H1 (cell line): ENCODE data around the gene IL37.

Experiments used
- EP300 ChIP-seq, 2 experiments: IDR thresholded peaks; 1 replicate in 1 of 2; 2 replicates in 1 of 2; pipeline ENCODE4 v1.6.1; 2011 to 2012; ENCODE audit warnings: low read depth in 2 of 2, low read length in 2 of 2, mild to moderate bottlenecking in 2 of 2, borderline replicate concordance in 1 of 2, inconsistent platforms in 1 of 2, moderate library complexity in 1 of 2
- HDAC2 ChIP-seq, 2 experiments: fragments of 300-600 bp in 1 of 2; sonication (generic) in 1 of 2; IDR thresholded peaks; 2 replicates each; pipeline ENCODE4 v1.6.1; 2011 to 2012; ENCODE audit warnings: low read depth in 2 of 2, low read length in 2 of 2, mild to moderate bottlenecking in 2 of 2, moderate library complexity in 2 of 2, borderline replicate concordance in 1 of 2, inconsistent platforms in 1 of 2
- KDM1A ChIP-seq: fragments of 200-600, 300-600 bp; sonication (generic); IDR thresholded peaks from 2 replicates; pipeline ENCODE4 v1.7.1; 2016; ENCODE audit warnings: mild to moderate bottlenecking, low read length, borderline replicate concordance
- POLR2A ChIP-seq, 2 experiments: IDR thresholded peaks; 1 replicate in 1 of 2; 2 replicates in 1 of 2; pipeline ENCODE4 v1.6.1; 2011; ENCODE audit warnings: low read depth in 2 of 2, low read length in 2 of 2, mild to moderate bottlenecking in 2 of 2; ENCODE audit errors: control extremely low read depth in 1 of 2
- RAD21 ChIP-seq, 2 experiments: IDR thresholded peaks in 1 of 2; conservative IDR thresholded peaks in 1 of 2; 2 replicates each; pipeline ENCODE4 v1.6.1; 2011; ENCODE audit warnings: low read depth in 2 of 2, low read length in 2 of 2, improper control_type of control experiment in 1 of 2, inconsistent platforms in 1 of 2, mild to moderate bottlenecking in 1 of 2, moderate library complexity in 1 of 2
- SP1 ChIP-seq: IDR thresholded peaks from 2 replicates; pipeline ENCODE4 v1.6.1; 2011; ENCODE audit warnings: low read depth, low read length
- SRF ChIP-seq: IDR thresholded peaks from 2 replicates; pipeline ENCODE4 v1.6.1; 2011; ENCODE audit warnings: mild to moderate bottlenecking, low read depth, low read length, moderate library complexity
- TF ChIP-seq, protein P1 (sequence below), 3 experiments: IDR thresholded peaks; 1 replicate in 2 of 3; 2 replicates in 1 of 3; pipeline versions ENCODE4 v1.5.1 to v1.6.1; 2011; ENCODE audit warnings: low read length in 3 of 3, mild to moderate bottlenecking in 3 of 3, inconsistent platforms in 2 of 3, low read depth in 1 of 3, moderate library complexity in 1 of 3; ENCODE audit not compliant: insufficient read depth in 1 of 3; ENCODE audit errors: control extremely low read depth in 1 of 3

DNA sequence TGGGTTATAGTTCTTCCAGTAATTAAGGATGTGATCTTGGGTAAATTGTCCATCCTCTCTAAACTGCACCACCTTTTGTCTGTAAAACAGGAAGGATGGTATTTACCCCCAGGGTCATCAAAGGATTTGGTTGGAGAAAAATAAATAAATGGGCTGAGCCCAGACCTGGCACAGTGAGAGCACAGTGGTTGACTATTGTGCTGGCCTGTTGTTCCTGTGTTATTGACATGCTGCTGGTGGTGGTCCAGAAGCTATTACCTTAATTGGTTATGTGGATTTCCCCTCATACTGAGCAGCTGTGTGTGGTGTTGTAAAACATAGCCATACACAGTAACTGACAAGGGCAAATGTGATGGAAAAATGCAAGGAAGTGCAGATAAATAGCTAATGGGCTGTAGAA is 746 bp upstream of the IL37 start:
- no peak for TF ChIP-seq SP1
- TF ChIP-seq POLR2A (IDR thresholded peaks at IDR 0.05; ENCODE audit: control extremely low read depth in 1 of 2, low read depth in 2 of 2, low read length in 2 of 2): no peak
- no peak for TF ChIP-seq RAD21 (IDR thresholded peaks at IDR 0.05 in 1 of 2, conservative IDR thresholded peaks at IDR 0.05 in 1 of 2; ENCODE audit: low read depth in 2 of 2, low read length in 2 of 2)
- TF ChIP-seq SRF: no peak
- TF ChIP-seq, protein P1, sequence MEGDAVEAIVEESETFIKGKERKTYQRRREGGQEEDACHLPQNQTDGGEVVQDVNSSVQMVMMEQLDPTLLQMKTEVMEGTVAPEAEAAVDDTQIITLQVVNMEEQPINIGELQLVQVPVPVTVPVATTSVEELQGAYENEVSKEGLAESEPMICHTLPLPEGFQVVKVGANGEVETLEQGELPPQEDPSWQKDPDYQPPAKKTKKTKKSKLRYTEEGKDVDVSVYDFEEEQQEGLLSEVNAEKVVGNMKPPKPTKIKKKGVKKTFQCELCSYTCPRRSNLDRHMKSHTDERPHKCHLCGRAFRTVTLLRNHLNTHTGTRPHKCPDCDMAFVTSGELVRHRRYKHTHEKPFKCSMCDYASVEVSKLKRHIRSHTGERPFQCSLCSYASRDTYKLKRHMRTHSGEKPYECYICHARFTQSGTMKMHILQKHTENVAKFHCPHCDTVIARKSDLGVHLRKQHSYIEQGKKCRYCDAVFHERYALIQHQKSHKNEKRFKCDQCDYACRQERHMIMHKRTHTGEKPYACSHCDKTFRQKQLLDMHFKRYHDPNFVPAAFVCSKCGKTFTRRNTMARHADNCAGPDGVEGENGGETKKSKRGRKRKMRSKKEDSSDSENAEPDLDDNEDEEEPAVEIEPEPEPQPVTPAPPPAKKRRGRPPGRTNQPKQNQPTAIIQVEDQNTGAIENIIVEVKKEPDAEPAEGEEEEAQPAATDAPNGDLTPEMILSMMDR (IDR thresholded peaks at IDR 0.05; ENCODE audit: control extremely low read depth in 1 of 3, insufficient read depth in 1 of 3, low read depth in 1 of 3, low read length in 3 of 3): no peak
- no peak for TF ChIP-seq HDAC2 (IDR thresholded peaks at IDR 0.05; ENCODE audit: borderline replicate concordance in 1 of 2, low read depth in 2 of 2, low read length in 2 of 2)
- TF ChIP-seq KDM1A: no peak
- TF ChIP-seq EP300 (IDR thresholded peaks at IDR 0.05; ENCODE audit: borderline replicate concordance in 1 of 2, low read depth in 2 of 2, low read length in 2 of 2): no peak
